Measurements from ENCODE around the gene GREB1.

DNA sequence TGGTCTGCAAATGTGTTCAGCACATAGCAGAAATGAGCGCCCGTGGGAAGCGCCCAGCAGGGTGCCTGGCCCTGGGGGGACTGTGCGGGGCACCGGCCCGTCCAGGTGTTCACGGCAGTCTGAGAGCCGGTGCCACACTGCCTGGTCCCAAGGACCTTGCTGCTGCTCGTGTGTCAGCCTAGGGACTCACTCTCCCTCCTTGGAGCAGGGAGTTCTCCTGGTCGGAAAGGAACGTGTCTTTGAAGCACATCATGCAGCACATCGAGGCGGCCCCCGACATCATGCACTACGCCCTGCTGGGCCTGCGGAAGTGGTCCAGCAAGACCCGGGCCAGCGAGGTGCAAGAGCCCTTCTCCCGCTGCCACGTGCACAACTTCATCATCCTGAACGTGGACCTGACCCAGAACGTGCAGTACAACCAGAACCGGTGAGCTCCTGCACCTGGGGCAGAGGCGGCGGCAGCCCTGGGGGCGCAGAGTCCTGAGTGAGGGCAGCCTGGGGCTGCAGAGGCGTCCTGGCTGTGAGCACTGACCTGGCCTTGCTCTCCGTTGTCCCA lies 100.2 kb downstream of the GREB1 start:
- no peak for TF ChIP-seq POLR2A (IDR thresholded peaks at IDR 0.05)
- TF ChIP-seq, protein P1, sequence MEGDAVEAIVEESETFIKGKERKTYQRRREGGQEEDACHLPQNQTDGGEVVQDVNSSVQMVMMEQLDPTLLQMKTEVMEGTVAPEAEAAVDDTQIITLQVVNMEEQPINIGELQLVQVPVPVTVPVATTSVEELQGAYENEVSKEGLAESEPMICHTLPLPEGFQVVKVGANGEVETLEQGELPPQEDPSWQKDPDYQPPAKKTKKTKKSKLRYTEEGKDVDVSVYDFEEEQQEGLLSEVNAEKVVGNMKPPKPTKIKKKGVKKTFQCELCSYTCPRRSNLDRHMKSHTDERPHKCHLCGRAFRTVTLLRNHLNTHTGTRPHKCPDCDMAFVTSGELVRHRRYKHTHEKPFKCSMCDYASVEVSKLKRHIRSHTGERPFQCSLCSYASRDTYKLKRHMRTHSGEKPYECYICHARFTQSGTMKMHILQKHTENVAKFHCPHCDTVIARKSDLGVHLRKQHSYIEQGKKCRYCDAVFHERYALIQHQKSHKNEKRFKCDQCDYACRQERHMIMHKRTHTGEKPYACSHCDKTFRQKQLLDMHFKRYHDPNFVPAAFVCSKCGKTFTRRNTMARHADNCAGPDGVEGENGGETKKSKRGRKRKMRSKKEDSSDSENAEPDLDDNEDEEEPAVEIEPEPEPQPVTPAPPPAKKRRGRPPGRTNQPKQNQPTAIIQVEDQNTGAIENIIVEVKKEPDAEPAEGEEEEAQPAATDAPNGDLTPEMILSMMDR (IDR thresholded peaks at IDR 0.05): no peak

Data from ovary (tissue), 3 donors.